ENCODE data around the gene ZC3H11A.

The ZC3H11A gene

DNA sequence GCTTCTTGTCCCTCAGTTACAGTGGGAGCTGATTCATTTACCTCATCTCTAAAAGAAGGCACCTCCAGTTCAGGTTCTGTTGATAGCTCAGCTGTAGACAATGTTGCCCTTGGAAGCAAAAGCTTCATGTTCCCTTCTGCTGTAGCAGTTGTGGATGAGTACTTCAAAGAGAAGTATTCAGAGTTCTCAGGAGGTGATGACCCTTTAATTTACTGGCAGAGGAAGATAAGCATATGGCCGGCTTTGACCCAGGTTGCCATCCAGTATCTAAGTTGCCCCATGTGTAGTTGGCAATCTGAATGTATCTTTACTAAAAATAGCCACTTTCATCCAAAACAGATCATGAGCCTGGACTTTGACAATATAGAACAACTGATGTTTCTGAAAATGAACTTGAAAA lies 4.5 kb downstream of the ZC3H11A start:
- no peaks in the 10 kb centered on the region for H3K27me3 Mint-ChIP-seq (ENCODE audit: low read depth)
- no peak for TF ChIP-seq CTCF (IDR thresholded peaks at IDR 0.05; ENCODE audit: unreplicated experiment in 3 of 3)
- H3K27ac Mint-ChIP-seq: peak overlapping the region in 1 of 3 experiments; percentile 37
- H3K4me3 Mint-ChIP-seq: peak overlapping the region in 1 of 3 experiments; percentile 34
- peaks cover 3% of the 10 kb centered on the region for H3K9me3 Mint-ChIP-seq
- H3K4me1 Mint-ChIP-seq: peaks cover 46% of the 10 kb centered on the region
- H3K36me3 Mint-ChIP-seq (ENCODE audit: low read depth): peaks cover 84% of the 10 kb centered on the region

DNA sequence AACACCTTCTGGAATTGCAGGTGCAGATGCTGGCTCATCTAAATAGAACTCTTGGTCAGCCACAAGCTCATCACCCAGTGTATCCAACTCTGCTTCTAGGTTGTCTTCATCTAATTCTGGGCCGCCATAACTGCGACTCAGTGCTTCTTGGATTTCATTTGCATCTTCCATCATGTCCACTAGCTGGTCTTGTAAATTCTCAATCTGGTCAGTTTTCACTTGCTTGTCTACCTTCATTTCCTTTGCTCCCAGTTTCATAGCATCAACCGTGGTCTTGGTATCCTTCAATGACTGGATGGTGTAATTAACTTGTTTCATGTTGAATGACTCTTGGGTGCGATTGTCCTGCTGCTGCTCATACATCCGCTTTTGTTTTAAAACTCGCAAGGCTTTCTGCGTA lies 10.3 kb downstream of the ZC3H11A start:
- Mint-ChIP-seq H3K4me1 (peaks cover 12% of the 10 kb centered on the region), H3K36me3 (ENCODE audit: low read depth) (peaks cover 78% of the 10 kb centered on the region), H3K9me3 (no peaks in the 10 kb centered on the region), H3K27me3 (ENCODE audit: low read depth) (no peaks in the 10 kb centered on the region), H3K27ac (no peak overlapping the region), H3K4me3 (no peak overlapping the region)
- no peak for TF ChIP-seq CTCF (IDR thresholded peaks at IDR 0.05; ENCODE audit: unreplicated experiment in 3 of 3)

GRCh38 chr1:203807196-203807595 lies 11.8 kb downstream of the ZC3H11A start:
- no peaks in the 10 kb centered on the region for H3K27me3 Mint-ChIP-seq (ENCODE audit: low read depth)
- TF ChIP-seq CTCF (IDR thresholded peaks at IDR 0.05; ENCODE audit: unreplicated experiment in 3 of 3): no peak
- no peaks in the 10 kb centered on the region for H3K9me3 Mint-ChIP-seq
- H3K4me3 Mint-ChIP-seq: no peak overlapping the region
- peaks cover 78% of the 10 kb centered on the region for H3K36me3 Mint-ChIP-seq (ENCODE audit: low read depth)
- H3K27ac Mint-ChIP-seq: peak overlapping the region in 1 of 3 experiments; percentile 70
- peaks cover 5% of the 10 kb centered on the region for H3K4me1 Mint-ChIP-seq

DNA sequence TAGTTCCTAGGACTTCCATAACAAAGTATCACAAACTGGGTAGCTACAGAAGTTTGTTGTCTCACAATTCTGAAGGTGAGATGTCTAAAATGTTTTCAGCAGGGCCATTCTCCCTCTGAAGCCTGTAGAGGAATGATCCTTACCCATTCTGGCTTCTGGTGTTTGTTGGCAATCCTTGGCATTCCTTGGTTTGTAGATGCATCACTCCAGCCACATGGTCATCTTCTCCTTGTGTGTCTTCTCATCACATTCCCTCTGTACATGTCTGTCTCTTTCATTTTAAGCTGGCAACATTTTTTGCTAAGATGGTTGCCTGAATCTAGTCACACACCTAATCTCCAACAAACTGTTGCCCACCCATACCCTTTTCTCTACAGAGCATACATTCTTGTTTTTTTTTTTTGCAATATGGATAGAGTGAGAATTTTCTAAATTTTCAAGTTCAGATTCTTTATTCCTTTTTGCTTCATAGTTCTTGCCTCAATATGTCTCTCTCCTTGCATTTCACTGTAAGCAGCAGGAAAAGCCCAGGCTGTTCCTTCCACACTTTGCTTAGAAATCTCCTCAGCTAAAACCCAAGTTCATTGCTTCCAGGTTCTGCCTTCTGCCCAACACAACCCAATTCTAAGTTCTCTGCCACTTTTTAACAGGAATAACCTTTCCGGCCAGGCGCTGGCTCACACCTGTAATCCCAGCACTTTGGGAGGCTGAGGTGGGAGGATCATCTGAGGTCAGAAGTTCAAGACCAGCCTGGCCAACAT lies 18.3 kb downstream of the ZC3H11A start:
- Mint-ChIP-seq H3K36me3 (ENCODE audit: low read depth) (peaks cover 81% of the 10 kb centered on the region), H3K27ac (no peak overlapping the region), H3K27me3 (ENCODE audit: low read depth) (no peaks in the 10 kb centered on the region), H3K4me3 (no peak overlapping the region), H3K4me1 (peaks cover 5% of the 10 kb centered on the region), H3K9me3 (no peaks in the 10 kb centered on the region)
- no peak for TF ChIP-seq CTCF (IDR thresholded peaks at IDR 0.05; ENCODE audit: unreplicated experiment in 3 of 3)

DNA sequence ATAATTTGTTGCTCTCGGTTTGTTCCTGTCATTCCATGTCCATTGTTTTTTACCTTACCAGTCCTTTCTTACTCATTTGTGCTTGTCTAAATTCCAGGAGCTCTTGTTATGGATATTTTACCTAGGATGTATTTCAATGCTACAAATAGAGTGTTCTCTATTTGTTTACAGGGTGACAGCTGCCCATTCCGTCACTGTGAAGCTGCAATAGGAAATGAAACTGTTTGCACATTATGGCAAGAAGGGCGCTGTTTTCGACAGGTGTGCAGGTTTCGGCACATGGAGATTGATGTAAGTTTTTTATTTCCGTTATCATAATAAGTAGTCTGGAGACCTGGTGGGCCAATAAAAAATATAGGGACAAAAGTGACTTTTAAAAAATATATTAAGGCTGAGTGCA lies 23.0 kb downstream of the ZC3H11A start:
- Mint-ChIP-seq H3K4me3 (no peak overlapping the region), H3K4me1 (peaks cover 5% of the 10 kb centered on the region), H3K36me3 (ENCODE audit: low read depth) (peaks cover 81% of the 10 kb centered on the region), H3K27ac (no peak overlapping the region), H3K9me3 (no peaks in the 10 kb centered on the region), H3K27me3 (ENCODE audit: low read depth) (no peaks in the 10 kb centered on the region)
- TF ChIP-seq CTCF (IDR thresholded peaks at IDR 0.05; ENCODE audit: unreplicated experiment in 3 of 3): no peak

GRCh38 chr1:203823306-203823705 lies 27.9 kb downstream of the ZC3H11A start:
- no peak for TF ChIP-seq CTCF (IDR thresholded peaks at IDR 0.05; ENCODE audit: unreplicated experiment in 3 of 3)
- Mint-ChIP-seq H3K36me3 (ENCODE audit: low read depth) (peaks cover 78% of the 10 kb centered on the region), H3K9me3 (no peaks in the 10 kb centered on the region), H3K4me3 (no peak overlapping the region), H3K27ac (no peak overlapping the region), H3K4me1 (peaks cover 3% of the 10 kb centered on the region), H3K27me3 (ENCODE audit: low read depth) (no peaks in the 10 kb centered on the region)

Data from nephron (organoid).